SK-N-SH (cell line): ENCODE results near the gene C1orf50.

Source experiments
- CHD2 ChIP-seq: fragments of 150-350 bp; IDR thresholded peaks from 2 replicates; pipeline ENCODE4 v1.6.1; 2018; ENCODE audit warnings: low read length; ENCODE audit not compliant: partially characterized antibody
- EP300 ChIP-seq, 2 experiments: IDR thresholded peaks; 2 replicates each; pipeline versions ENCODE4 v1.4.0 to v1.6.1; 2012; ENCODE audit warnings: borderline replicate concordance in 1 of 2, low read depth in 1 of 2, low read length in 1 of 2
- EZH2phosphoT487 ChIP-seq: fragments of 200-600 bp; sonication (generic); IDR thresholded peaks from 2 replicates; pipeline ENCODE4 v1.6.1; 2017; ENCODE audit warnings: low read depth, mixed run types, mild to moderate bottlenecking, antibody characterized with exemption, moderate library complexity, borderline replicate concordance
- JUND ChIP-seq: IDR thresholded peaks from 2 replicates; pipeline ENCODE4 v1.4.0; 2012
- USF1 ChIP-seq: IDR thresholded peaks from 2 replicates; pipeline ENCODE4 v1.4.0; 2012; ENCODE audit warnings: low read depth, borderline replicate concordance
- TF ChIP-seq, protein P1 (sequence below): IDR thresholded peaks from 2 replicates; pipeline ENCODE4 v1.4.0; 2012; ENCODE audit warnings: low read depth, borderline replicate concordance
- TF ChIP-seq, protein P2 (sequence below): IDR thresholded peaks from 2 replicates; pipeline ENCODE4 v1.4.0; 2012; ENCODE audit warnings: low read depth
- TF ChIP-seq, protein P3 (sequence below): fragments of 150-350 bp; IDR thresholded peaks from 2 replicates; pipeline ENCODE4 v1.6.1; 2016; ENCODE audit warnings: mild to moderate bottlenecking, low read depth, low read length
- TF ChIP-seq, protein P4 (sequence below): fragments of 200-600 bp; sonication (generic); IDR thresholded peaks from 2 replicates; pipeline ENCODE4 v1.6.1; 2017; ENCODE audit warnings: antibody characterized with exemption, mild to moderate bottlenecking, moderate library complexity

DNA sequence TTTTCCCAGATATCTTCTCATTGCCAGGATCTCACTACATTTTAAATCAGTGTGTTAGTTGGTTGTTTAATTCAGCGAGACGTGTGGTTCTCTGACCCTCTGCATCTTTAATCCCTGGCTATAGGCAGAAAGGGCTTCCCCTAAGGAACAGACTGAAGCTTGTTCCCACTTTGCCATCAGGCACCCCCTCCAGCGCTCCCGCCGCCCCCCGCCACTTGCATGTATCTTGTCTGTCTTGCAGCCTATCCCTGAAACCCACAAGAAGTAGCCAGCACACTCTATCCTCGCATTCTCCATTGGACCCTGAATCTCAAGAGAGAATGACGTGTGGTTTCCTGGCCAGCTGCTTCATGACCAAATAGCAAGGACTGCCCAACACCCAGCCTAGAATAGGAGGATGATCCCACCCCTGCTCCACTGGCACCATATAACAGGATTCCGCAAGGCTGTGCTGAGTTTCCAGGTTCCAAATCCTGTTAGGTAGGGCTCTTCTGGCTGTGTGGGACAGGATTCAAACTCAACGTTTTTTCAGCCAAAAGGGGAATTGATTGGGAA, 34.8 kb upstream of the C1orf50 start:
- TF ChIP-seq CHD2: no peak
- TF ChIP-seq JUND: no peak
- TF ChIP-seq, protein P1, sequence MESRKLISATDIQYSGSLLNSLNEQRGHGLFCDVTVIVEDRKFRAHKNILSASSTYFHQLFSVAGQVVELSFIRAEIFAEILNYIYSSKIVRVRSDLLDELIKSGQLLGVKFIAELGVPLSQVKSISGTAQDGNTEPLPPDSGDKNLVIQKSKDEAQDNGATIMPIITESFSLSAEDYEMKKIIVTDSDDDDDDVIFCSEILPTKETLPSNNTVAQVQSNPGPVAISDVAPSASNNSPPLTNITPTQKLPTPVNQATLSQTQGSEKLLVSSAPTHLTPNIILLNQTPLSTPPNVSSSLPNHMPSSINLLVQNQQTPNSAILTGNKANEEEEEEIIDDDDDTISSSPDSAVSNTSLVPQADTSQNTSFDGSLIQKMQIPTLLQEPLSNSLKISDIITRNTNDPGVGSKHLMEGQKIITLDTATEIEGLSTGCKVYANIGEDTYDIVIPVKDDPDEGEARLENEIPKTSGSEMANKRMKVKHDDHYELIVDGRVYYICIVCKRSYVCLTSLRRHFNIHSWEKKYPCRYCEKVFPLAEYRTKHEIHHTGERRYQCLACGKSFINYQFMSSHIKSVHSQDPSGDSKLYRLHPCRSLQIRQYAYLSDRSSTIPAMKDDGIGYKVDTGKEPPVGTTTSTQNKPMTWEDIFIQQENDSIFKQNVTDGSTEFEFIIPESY: no peak
- TF ChIP-seq, protein P2, sequence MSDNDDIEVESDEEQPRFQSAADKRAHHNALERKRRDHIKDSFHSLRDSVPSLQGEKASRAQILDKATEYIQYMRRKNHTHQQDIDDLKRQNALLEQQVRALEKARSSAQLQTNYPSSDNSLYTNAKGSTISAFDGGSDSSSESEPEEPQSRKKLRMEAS: no peak
- TF ChIP-seq, protein P3, sequence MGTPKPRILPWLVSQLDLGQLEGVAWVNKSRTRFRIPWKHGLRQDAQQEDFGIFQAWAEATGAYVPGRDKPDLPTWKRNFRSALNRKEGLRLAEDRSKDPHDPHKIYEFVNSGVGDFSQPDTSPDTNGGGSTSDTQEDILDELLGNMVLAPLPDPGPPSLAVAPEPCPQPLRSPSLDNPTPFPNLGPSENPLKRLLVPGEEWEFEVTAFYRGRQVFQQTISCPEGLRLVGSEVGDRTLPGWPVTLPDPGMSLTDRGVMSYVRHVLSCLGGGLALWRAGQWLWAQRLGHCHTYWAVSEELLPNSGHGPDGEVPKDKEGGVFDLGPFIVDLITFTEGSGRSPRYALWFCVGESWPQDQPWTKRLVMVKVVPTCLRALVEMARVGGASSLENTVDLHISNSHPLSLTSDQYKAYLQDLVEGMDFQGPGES: no peak
- no peak for TF ChIP-seq EZH2phosphoT487
- TF ChIP-seq EP300 (IDR thresholded peaks at IDR 0.05; ENCODE audit: borderline replicate concordance in 1 of 2, low read depth in 1 of 2, low read length in 1 of 2): no peak
- TF ChIP-seq USF1: no peak
- TF ChIP-seq, protein P4, sequence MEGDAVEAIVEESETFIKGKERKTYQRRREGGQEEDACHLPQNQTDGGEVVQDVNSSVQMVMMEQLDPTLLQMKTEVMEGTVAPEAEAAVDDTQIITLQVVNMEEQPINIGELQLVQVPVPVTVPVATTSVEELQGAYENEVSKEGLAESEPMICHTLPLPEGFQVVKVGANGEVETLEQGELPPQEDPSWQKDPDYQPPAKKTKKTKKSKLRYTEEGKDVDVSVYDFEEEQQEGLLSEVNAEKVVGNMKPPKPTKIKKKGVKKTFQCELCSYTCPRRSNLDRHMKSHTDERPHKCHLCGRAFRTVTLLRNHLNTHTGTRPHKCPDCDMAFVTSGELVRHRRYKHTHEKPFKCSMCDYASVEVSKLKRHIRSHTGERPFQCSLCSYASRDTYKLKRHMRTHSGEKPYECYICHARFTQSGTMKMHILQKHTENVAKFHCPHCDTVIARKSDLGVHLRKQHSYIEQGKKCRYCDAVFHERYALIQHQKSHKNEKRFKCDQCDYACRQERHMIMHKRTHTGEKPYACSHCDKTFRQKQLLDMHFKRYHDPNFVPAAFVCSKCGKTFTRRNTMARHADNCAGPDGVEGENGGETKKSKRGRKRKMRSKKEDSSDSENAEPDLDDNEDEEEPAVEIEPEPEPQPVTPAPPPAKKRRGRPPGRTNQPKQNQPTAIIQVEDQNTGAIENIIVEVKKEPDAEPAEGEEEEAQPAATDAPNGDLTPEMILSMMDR: no peak
